ENCODE results near the gene EEF2. TPM values are rescaled to one million over a fixed set of nuclear protein-coding genes. Genes with fewer than 3 reads are reported as not detected.
"Not testable (repeated sequence)": the region's sequence is repeated elsewhere in the genome, so short reads cannot be mapped to it uniquely, and the experiment has no call there.

Gene EEF2
- polyA plus RNA-seq, 3 donors: 1,409 to 1,651 (median 1,477) TPM

- no peak for DNase-seq (ENCODE audit: low read depth in 3 of 3, low spot score in 2 of 3)
Measured at GRCh38 chr19:3950871-3951861, 34.1 kb downstream of the EEF2 start.

- no peak for DNase-seq (ENCODE audit: low read depth in 3 of 3, low spot score in 2 of 3)
Measured at GRCh38 chr19:3949997-3950859, 35.0 kb downstream of the EEF2 start.

GRCh38 chr19:3949294-3949693, 36.0 kb downstream of the EEF2 start:
- DNase-seq (ENCODE audit: low read depth in 3 of 3, low spot score in 2 of 3): no peak

GRCh38 chr19:3947316-3947933, 37.8 kb downstream of the EEF2 start:
- not testable (repeated sequence) for DNase-seq (ENCODE audit: low read depth in 3 of 3, low spot score in 2 of 3)

- no peak for DNase-seq (ENCODE audit: low read depth in 3 of 3, low spot score in 2 of 3)
Measured at GRCh38 chr19:3945838-3946237, 39.4 kb downstream of the EEF2 start.

DNA sequence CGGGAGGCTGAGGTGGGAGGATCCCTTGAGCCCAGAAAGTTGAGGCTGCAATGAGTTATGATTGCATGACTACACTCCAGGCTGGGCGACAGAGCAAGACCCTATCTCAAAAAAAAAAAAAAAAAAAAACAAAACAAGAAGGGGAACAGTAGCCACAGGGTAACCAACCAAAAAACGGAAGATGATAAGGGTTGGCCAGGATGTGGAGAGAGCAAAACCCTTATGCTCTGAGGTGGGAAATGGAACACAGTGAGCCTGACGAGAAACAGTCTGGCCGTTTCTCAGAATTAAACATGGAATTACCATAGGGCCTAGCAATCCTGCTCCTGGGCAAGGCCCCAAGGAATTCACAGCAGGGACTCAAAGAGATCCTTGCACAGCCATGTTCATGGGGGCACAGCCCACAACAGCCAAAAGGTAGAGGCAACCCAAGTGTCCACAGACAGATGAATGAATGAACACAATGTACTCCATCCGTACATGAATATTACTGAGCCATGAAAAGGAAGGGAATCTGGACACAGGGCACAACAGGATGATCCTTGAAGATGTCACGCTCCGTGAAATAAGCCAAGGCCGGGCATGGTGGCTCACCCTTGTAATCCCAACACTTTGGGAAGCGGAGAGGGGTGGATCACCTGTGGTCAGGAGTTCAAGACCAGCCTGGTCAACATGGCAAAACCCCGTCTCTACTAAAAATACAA, 41.1 kb downstream of the EEF2 start:
- no peak for DNase-seq (ENCODE audit: low read depth in 3 of 3, low spot score in 2 of 3)

GRCh38 chr19:3942790-3943409, 42.4 kb downstream of the EEF2 start:
- no peak for DNase-seq (ENCODE audit: low read depth in 3 of 3, low spot score in 2 of 3)

DNA sequence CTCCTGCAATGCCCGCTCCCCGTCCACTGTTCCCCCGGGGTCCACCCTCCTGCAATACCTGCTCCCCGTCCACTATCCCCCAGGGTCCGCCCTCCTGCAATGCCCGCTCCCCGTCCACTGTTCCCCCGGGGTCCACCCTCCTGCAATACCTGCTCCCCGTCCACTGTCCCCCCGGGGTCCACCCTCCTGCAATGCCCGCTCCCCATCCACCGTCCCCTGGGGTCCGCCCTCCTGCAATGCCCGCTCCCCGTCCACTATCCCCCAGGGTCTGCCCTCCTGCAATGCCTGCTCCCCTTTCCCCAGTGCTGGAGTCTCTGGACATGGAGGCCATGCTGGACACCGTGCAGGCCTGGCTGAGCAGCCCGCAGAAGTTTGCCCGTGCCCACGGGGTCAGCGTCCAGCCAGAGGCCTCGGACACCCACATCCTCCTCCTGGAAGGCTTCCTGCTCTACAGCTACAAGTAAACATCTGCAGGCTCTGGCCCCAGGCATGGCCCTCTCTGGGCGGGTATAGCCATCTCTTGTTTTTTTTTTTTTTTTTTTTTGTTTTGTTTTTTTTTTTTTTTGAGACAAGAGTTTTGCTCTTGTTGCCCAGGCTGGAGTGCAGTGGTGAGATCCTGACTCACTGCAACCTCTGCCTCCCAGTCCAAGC, 46.8 kb downstream of the EEF2 start:
- not testable (repeated sequence) for DNase-seq (ENCODE audit: low read depth in 3 of 3, low spot score in 2 of 3)

DNA sequence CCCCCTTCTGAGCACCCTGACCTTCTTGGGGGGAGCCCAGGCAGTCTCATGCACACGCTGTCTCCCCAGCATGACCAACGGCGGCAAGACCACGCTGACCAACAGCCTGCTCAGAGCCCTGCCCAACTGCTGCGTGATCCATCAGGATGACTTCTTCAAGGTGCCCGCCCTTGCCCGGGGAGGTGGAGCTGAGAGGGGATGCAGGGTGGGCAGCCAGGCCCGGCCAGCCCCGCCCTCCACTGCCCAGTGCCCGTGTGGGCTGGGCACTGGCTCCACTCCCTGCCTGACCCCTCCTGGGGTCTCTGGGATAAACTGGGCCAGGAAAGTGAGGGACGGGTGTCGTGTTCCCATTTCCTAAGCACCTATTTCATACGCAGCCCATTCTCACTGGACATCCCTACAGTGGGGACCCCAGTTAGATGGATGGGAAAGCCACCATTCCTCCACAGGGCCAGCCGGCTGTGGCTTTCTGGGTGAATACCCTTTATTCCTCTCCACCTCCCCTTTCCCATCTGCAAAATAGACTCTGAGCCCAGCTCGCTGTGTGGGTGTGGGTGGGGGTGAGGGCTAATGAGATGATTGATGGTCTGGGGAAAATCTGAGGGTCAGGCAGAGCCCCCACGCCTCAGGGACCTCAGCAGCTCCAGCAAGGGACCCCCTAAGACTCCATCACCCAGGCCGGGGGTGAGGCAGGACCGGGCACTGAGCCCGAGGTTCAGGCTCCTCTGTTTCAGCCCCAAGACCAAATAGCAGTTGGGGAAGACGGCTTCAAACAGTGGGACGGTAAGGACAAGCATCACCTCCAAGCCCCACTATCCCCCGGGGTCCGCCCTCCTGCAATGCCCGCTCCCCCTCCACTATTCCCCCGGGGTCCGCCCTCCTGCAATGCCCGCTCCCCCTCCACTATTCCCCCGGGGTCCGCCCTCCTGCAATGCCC, 48.5 kb downstream of the EEF2 start:
- DNase-seq (ENCODE audit: low read depth in 3 of 3, low spot score in 2 of 3): no peak

DNA sequence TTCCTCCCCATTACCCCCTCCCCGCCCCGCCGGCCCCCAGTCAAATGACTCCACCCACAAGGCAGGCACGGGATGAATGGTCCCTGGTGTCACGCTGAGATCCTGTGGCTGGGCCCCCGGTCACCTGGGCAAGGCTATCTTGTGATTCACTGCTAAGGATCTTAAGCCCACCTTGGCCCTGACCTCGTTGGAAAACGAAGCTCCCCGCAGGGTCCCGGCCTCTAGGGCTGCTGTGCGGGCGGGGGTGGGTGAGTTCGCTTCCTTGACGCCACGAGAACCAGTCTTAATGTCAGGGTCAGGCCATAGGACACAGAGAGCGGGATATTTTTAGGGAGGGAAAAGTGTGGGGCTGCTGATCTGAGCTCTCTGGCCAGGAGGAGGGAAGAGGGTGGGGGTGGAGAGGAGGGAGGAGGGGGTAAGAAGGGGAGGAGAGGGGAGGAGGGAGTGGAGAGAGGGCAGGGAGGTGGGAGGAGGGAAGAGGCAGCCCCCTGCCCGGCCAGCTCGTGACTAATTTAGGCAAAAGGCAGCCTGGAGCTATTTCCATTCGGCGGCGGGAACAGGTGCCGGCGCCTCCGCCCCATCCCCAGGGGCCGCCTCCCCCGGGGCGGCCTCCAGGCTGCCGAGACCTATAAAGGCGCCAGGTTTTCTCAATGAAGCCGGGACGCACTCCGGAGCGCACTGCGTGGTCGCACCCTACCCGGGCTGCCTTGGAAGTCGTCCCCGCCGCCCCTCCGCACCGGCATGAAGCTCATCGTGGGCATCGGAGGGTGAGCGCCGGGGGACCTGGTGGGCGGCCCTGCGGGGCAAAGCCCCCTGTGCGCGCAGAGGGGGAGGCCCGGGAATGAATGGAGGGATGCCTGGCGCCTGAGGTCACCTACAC, 52.1 kb downstream of the EEF2 start, which contains the start of gene NMRK2:
TSS of gene NMRK2 (plus strand) at position 139 of the 880 bp plus-strand sequence. CDS start at position 742, 603 bp downstream.
- DNase-seq (ENCODE audit: low read depth in 3 of 3, low spot score in 2 of 3): no peak

DNA sequence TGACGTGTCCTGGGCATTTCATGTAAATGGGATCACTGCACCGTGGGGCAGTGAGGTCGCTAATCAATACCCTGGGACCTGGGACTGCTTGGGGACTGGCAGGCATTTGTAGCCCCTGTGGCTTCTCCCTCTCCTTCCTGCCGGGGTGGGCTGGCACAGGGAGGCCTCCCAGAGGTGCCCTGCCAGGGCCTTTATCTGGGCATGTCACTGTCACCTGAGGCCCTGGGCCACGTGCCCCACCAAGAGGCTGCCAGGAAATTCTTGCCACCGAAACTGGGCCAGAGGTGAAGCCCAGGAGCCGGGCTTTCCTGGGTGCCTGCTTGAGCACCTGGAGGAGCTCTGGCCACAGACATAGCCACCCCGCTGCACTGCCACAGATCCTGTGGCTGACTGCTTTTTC, 54.2 kb downstream of the EEF2 start:
- no peak for DNase-seq (ENCODE audit: low read depth in 3 of 3, low spot score in 2 of 3)

Other genes with a start within 250 kb of the EEF2 start
- gene APBA3, start 223.8 kb downstream of the EEF2 start, polyA plus RNA-seq (ENCODE audit: insufficient read length in 3 of 3): 10 to 100 TPM; 10.3 to 11.6 (median 11.3) TPM
- 10 to 100 TPM; 30.5 to 31.9 (median 30.5) TPM for gene MRPL54, start 222.8 kb downstream of the EEF2 start, polyA plus RNA-seq (ENCODE audit: insufficient read length in 3 of 3)
- gene RAX2, start 213.2 kb downstream of the EEF2 start, polyA plus RNA-seq (ENCODE audit: insufficient read length in 3 of 3): not detected
- gene MATK, start 199.1 kb downstream of the EEF2 start, polyA plus RNA-seq (ENCODE audit: insufficient read length in 3 of 3): 1 to 10 TPM in 2 of 3 donors, under 1 TPM in 1; 0.93 to 1.4 (median 1.0) TPM
- gene ZFR2, start 116.4 kb downstream of the EEF2 start, polyA plus RNA-seq (ENCODE audit: insufficient read length in 3 of 3): 1 to 10 TPM; 1.3 to 2.0 (median 1.5) TPM
- gene ATCAY, start 104.8 kb downstream of the EEF2 start, polyA plus RNA-seq (ENCODE audit: insufficient read length in 3 of 3): under 1 TPM; 0.18 to 0.46 (median 0.18) TPM
- under 1 TPM; 0.14 to 0.50 (median 0.27) TPM for gene NMRK2, start 52.4 kb downstream of the EEF2 start, polyA plus RNA-seq (ENCODE audit: insufficient read length in 3 of 3)
- gene DAPK3, start 14.4 kb downstream of the EEF2 start, polyA plus RNA-seq (ENCODE audit: insufficient read length in 3 of 3): 10 to 100 TPM; 30.9 to 37.3 (median 30.9) TPM
- 10 to 100 TPM; 25.2 to 34.8 (median 29.6) TPM for gene PIAS4, start 22.3 kb upstream of the EEF2 start, polyA plus RNA-seq (ENCODE audit: insufficient read length in 3 of 3)
- gene ZBTB7A, start 81.4 kb upstream of the EEF2 start, polyA plus RNA-seq (ENCODE audit: insufficient read length in 3 of 3): 1 to 10 TPM; 7.2 to 9.0 (median 7.4) TPM
- gene MAP2K2, start 138.7 kb upstream of the EEF2 start, polyA plus RNA-seq (ENCODE audit: insufficient read length in 3 of 3): 10 to 100 TPM; 77.1 to 97.2 (median 79.0) TPM
- 1 to 10 TPM in 2 of 3 donors, under 1 TPM in 1; 1.00 to 1.5 (median 1.5) TPM for gene CREB3L3, start 168.2 kb upstream of the EEF2 start, polyA plus RNA-seq (ENCODE audit: insufficient read length in 3 of 3)
- 10 to 100 TPM; 12.8 to 14.6 (median 14.0) TPM for gene SIRT6, start 197.1 kb upstream of the EEF2 start, polyA plus RNA-seq (ENCODE audit: insufficient read length in 3 of 3)
- 1 to 10 TPM in 1 of 3 donors, under 1 TPM in 2; 0.65 to 1.1 (median 0.76) TPM for gene ANKRD24, start 197.2 kb upstream of the EEF2 start, polyA plus RNA-seq (ENCODE audit: insufficient read length in 3 of 3)
- gene EBI3, start 244.1 kb upstream of the EEF2 start, polyA plus RNA-seq (ENCODE audit: insufficient read length in 3 of 3): under 1 TPM; 0.40 to 0.56 (median 0.49) TPM

Data from right renal cortex interstitium (tissue), 3 donors.